Inflammatory macrophage treated with lipopolysaccharide for 1 hour (primary cell): ENCODE results near the gene NUP107.
A peak's percentile ranks its signal among the peaks of the same experiment; 100 is the strongest.

Experiments used
- DNase-seq, 2 donors: peaks; one replicate each; pipeline ENCODE4 v3.0.0-alpha.2; 2020 to 2022

The NUP107 gene

GRCh38 chr12:68743356-68743755 lies 56.6 kb downstream of the NUP107 start:
- DNase-seq, result peak; percentile 61 to 69

- peak; percentile 5 to 12 for DNase-seq
These were observed 58.7 kb downstream of the NUP107 start for GRCh38 chr12:68745376-68745903.

GRCh38 chr12:68745904-68746571 lies 59.3 kb downstream of the NUP107 start, which contains the start of gene SLC35E3:
TSS of gene SLC35E3 (plus strand) at chr12:68746176. CDS start at chr12:68746378, 202 bp downstream.
- DNase-seq, result peak; percentile 91 to 92

- peak; percentile 69 to 78 for DNase-seq
These were observed 59.9 kb downstream of the NUP107 start for GRCh38 chr12:68746572-68747180.

- no peak for DNase-seq
These were observed 62.7 kb downstream of the NUP107 start for GRCh38 chr12:68749443-68749842.

GRCh38 chr12:68749861-68750260 lies 63.1 kb downstream of the NUP107 start:
- no peak for DNase-seq

GRCh38 chr12:68750506-68750905 lies 63.7 kb downstream of the NUP107 start:
- DNase-seq, result no peak

- DNase-seq, result no peak
These were observed 68.9 kb downstream of the NUP107 start for GRCh38 chr12:68755536-68756243.

GRCh38 chr12:68759852-68760251 lies 73.1 kb downstream of the NUP107 start:
- peak in 1 of 2 donors; percentile 20 for DNase-seq

GRCh38 chr12:68760806-68761441 lies 74.1 kb downstream of the NUP107 start:
- no peak for DNase-seq

- no peak for DNase-seq
These were observed 74.6 kb downstream of the NUP107 start for GRCh38 chr12:68761442-68761812.

- DNase-seq, result no peak
These were observed 75.3 kb downstream of the NUP107 start for GRCh38 chr12:68761901-68762630.

- DNase-seq, result no peak
These were observed 75.9 kb downstream of the NUP107 start for GRCh38 chr12:68762691-68763090.

GRCh38 chr12:68765696-68766095 lies 78.9 kb downstream of the NUP107 start:
- DNase-seq, result no peak

- no peak for DNase-seq
These were observed 79.9 kb downstream of the NUP107 start for GRCh38 chr12:68766646-68767045.

GRCh38 chr12:68767191-68767590 lies 80.4 kb downstream of the NUP107 start:
- no peak for DNase-seq

GRCh38 chr12:68768431-68768939 lies 81.7 kb downstream of the NUP107 start:
- DNase-seq, result no peak

GRCh38 chr12:68769941-68770340 lies 83.2 kb downstream of the NUP107 start:
- DNase-seq, result no peak

- no peak for DNase-seq
These were observed 84.6 kb downstream of the NUP107 start for GRCh38 chr12:68771223-68771925.

- DNase-seq, result no peak
These were observed 85.9 kb downstream of the NUP107 start for GRCh38 chr12:68772714-68773113.

- DNase-seq, result no peak
These were observed 86.8 kb downstream of the NUP107 start for GRCh38 chr12:68773582-68773981.
